Ascending aorta (tissue), 2 donors: ENCODE measurements around the gene CLASP1. TPM values are rescaled to one million over a fixed set of nuclear protein-coding genes. Genes with fewer than 3 reads are reported as not detected.

Experiments used
- DNase-seq, 2 donors: peaks; one replicate each; pipeline ENCODE4 v3.0.0-alpha.2; 2019; ENCODE audit warnings: low spot score in 2 of 2
- H3K27ac ChIP-seq, 2 donors: fragments of 200-600 bp; sonication (generic); one replicate each; pipeline ENCODE4 v1.5.1; 2016 to 2017; ENCODE audit warnings: mild to moderate bottlenecking in 1 of 2
- H3K27me3 ChIP-seq: fragments of 200-600 bp; sonication (generic); one replicate; pipeline ENCODE4 v1.5.1; 2017
- H3K36me3 ChIP-seq, 2 donors: fragments of 200-600 bp; sonication (generic); one replicate each; pipeline ENCODE4 v1.5.1; 2016
- H3K4me1 ChIP-seq, 2 donors: fragments of 200-600 bp; sonication (generic); one replicate each; pipeline ENCODE4 v1.5.1; 2016 to 2017; ENCODE audit warnings: mild to moderate bottlenecking in 1 of 2
- H3K4me3 ChIP-seq, 2 donors: fragments of 200-600 bp; sonication (generic); one replicate each; pipeline ENCODE4 v1.5.1; 2016 to 2017; ENCODE audit warnings: mild to moderate bottlenecking in 1 of 2
- H3K9me3 ChIP-seq, 2 donors: fragments of 200-600 bp; sonication (generic); one replicate each; pipeline ENCODE4 v1.5.1; 2016
- CTCF ChIP-seq, 3 experiments: fragments of 200-600 bp in 2 of 3; fragments of 450-650 bp in 1 of 3; sonication (generic) in 2 of 3; IDR thresholded peaks; one replicate each; pipeline ENCODE4 v1.5.1; 2016 to 2019; ENCODE audit warnings: antibody characterized with exemption in 3 of 3, mild to moderate bottlenecking in 1 of 3, moderate library complexity in 1 of 3
- intact Hi-C: fragments of 100-400 bp; cut with DNase I; formaldehyde crosslinking; loops from one replicate; pipeline ENCODE4 v1.15.1; 2023
- total RNA-seq: library from RNA; depleted of rRNA; stranded (reverse); fragments of >200 nt; gene quantifications from one replicate; pipeline ENCODE4 v1.1.0, GENCODE V29; 2016

The CLASP1 gene
- total RNA-seq, 1 donor from 2014 or later, result 78.0 TPM

GRCh38 chr2:121355488-121355887 is 293.8 kb downstream of the CLASP1 start:
- TF ChIP-seq CTCF (IDR thresholded peaks at IDR 0.05), result no peak
- Histone ChIP-seq H3K27ac (peak overlapping the region; percentile 28 to 32), H3K4me1 (peaks cover 0 to 22% of the 10 kb centered on the region in 2 donors), H3K9me3 (no peaks in the 10 kb centered on the region), H3K36me3 (peaks cover 43 to 54% of the 10 kb centered on the region in 2 donors), H3K4me3 (no peak overlapping the region), H3K27me3 (no peaks in the 10 kb centered on the region)
- intact Hi-C loops, result no loop called here
- no peak for DNase-seq

GRCh38 chr2:121351521-121352318 is 297.5 kb downstream of the CLASP1 start:
- no peaks in the 10 kb centered on the region for H3K27me3 ChIP-seq
- H3K4me1 ChIP-seq, result peaks cover 0 to 7% of the 10 kb centered on the region in 2 donors
- H3K27ac ChIP-seq, result no peak overlapping the region
- no peak for DNase-seq
- H3K9me3 ChIP-seq, result no peaks in the 10 kb centered on the region
- intact Hi-C loops, result no loop called here
- no peak overlapping the region for H3K4me3 ChIP-seq
- TF ChIP-seq CTCF (IDR thresholded peaks at IDR 0.05), result no peak
- H3K36me3 ChIP-seq, result peaks cover 68 to 81% of the 10 kb centered on the region in 2 donors

- TF ChIP-seq CTCF (IDR thresholded peaks at IDR 0.05), result no peak
- H3K27me3 ChIP-seq, result no peaks in the 10 kb centered on the region
- H3K9me3 ChIP-seq, result no peaks in the 10 kb centered on the region
- intact Hi-C loops, result no loop called here
- H3K27ac ChIP-seq, result no peak overlapping the region
- peaks cover 0 to under 1% of the 10 kb centered on the region in 2 donors for H3K4me1 ChIP-seq
- H3K4me3 ChIP-seq, result no peak overlapping the region
- peaks cover 76 to 88% of the 10 kb centered on the region in 2 donors for H3K36me3 ChIP-seq
- no peak for DNase-seq
These were observed 298.4 kb downstream of the CLASP1 start for GRCh38 chr2:121350890-121351289.

GRCh38 chr2:121350402-121350775 is 298.9 kb downstream of the CLASP1 start:
- Histone ChIP-seq H3K36me3 (peaks cover 81 to 93% of the 10 kb centered on the region in 2 donors), H3K4me1 (no peaks in the 10 kb centered on the region), H3K27me3 (no peaks in the 10 kb centered on the region), H3K9me3 (no peaks in the 10 kb centered on the region), H3K27ac (no peak overlapping the region), H3K4me3 (no peak overlapping the region)
- DNase-seq, result no peak
- intact Hi-C loops, result no loop called here
- TF ChIP-seq CTCF (IDR thresholded peaks at IDR 0.05), result no peak

- Histone ChIP-seq H3K27ac (no peak overlapping the region), H3K9me3 (no peaks in the 10 kb centered on the region), H3K4me1 (no peaks in the 10 kb centered on the region), H3K27me3 (no peaks in the 10 kb centered on the region), H3K4me3 (no peak overlapping the region), H3K36me3 (peaks cover 84 to 97% of the 10 kb centered on the region in 2 donors)
- no peak for DNase-seq
- no peak for TF ChIP-seq CTCF (IDR thresholded peaks at IDR 0.05)
- intact Hi-C loops, result no loop called here
These were observed 299.4 kb downstream of the CLASP1 start for GRCh38 chr2:121349721-121350401.
